AG20443 (cell line): ENCODE data around the gene PLEKHA3.
"Not testable (repeated sequence)": the region's sequence is repeated elsewhere in the genome, so short reads cannot be mapped to it uniquely, and the experiment has no call there.

Experiments used
- DNase-seq: peaks from one replicate; pipeline ENCODE4 v3.0.0; 2012; ENCODE audit warnings: low spot score, mixed read lengths

Gene PLEKHA3

DNA sequence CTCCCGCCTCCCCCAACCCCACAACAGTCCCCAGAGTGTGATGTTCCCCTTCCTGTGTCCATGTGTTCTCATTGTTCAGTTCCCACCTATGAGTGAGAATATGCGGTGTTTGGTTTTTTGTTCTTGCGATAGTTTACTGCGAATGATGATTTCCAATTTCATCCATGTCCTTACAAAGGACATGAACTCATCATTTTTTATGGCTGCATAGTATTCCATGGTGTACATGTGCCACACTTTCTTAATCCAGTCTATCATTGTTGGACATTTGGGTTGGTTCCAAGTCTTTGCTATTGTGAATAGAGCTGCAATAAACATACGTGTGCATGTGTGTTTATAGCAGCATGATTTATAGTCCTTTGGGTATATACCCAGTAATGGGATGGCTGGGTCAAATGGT, 44.8 kb downstream of the PLEKHA3 start:
- not testable (repeated sequence) for DNase-seq

DNA sequence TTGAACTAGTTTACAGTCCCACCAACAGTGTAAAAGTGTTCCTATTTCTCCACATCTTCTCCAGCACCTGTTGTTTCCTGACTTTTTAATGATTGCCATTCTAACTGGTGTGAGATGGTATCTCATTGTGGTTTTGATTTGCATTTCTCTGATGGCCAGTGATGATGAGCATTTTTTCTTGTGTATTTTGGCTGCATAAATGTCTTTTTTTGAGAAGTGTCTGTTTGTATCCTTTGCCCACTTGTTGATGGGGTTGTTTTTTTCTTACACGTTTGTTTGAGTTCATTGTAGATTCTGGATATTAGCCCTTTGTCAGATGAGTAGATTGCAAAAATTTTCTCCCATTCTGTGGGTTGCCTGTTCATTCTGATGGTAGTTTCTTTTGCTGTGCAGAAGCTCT, 45.2 kb downstream of the PLEKHA3 start:
- not testable (repeated sequence) for DNase-seq

DNA sequence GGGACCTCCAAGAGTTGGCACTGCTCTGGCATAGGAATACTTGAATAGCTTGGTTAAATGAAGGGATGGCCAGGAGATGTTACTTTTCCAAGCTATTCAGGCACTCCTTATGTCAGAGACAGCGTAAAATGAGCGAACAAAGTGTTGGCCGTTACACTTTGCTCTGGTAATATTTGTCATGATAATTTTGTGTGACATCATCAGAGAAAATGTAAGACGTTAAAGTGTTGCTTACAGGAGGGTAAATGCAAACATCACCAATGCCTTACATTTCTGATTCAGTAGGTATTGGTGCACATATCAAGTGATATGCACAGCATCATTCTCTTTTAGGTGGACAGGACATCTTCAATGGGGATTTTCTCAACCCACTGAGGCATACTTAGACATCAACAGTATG, 46.0 kb downstream of the PLEKHA3 start:
- no peak for DNase-seq

DNA sequence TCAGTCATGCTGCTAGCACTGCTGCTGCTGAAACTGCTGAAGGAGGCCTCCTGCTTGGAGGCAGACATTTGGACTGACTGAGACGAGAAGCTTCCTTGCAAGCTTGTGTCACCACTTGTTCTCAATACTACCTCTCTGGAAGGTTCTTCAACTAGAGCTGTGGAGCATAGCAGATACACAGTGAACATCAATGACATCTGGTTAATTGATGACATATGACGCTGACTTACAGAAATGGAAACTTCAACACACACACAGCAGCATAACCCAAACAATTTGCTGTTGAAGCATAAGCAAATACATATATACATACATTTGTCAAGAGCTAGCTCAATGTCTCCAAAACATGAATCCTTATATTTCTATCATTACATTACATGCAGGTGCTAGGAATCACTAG, 47.3 kb downstream of the PLEKHA3 start:
- no peak for DNase-seq

DNA sequence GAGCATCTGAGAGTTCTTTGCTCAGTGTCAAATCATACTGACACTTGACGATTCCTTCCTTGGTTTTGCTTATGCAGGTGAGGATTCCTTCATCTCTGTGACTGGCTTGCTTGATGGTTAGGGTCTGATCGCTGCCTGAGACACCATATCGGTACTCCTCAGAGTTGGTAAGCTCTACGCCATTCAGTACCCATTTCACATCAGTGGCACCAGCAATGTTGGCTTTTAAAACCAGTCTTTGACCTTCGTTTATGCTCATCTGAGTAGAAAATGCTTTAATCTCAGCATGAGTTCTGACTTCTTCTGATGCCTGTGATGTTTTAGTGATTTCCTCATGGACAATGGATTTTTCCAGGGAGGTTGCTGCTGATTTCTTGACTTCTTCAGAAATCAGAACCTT, 48.4 kb downstream of the PLEKHA3 start:
- no peak for DNase-seq

DNA sequence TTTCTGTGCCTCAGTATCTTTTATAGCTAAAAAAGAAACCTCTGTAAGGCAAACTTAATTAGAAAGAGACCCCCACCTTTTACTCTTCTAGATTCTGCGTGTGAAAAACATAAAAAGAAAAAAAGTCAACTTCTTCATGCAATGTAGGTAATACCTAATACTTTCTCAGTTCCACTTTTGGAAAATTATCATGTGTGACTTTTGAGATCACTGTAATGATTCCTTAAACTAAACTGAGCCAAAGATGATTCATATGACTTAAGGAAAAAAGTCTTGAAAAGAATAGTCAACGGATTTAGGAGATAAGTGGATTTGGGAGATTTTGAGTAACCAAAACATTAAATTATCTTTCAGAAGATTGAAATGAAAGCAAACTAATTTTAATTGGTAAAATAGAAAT, 48.9 kb downstream of the PLEKHA3 start:
- no peak for DNase-seq

DNA sequence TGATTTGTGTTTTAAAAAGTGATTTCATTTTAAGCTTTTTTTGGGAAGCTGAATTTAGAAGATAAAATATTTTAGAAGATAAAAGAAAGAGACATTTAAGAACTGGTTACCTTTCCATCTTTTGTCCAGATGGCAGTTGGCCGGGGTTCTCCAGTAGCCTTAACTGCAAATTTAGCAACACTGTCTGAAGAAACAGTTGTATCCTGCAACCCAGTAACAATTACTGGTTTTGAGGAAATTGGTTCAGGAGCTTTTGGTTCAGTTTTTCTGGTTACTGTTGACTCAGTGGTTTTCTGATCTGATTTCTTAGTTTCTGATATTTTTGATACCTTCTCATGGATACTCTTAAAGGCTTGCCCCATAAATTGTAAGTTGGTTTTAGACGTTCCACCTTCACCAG, 49.9 kb downstream of the PLEKHA3 start:
- DNase-seq = no peak

DNA sequence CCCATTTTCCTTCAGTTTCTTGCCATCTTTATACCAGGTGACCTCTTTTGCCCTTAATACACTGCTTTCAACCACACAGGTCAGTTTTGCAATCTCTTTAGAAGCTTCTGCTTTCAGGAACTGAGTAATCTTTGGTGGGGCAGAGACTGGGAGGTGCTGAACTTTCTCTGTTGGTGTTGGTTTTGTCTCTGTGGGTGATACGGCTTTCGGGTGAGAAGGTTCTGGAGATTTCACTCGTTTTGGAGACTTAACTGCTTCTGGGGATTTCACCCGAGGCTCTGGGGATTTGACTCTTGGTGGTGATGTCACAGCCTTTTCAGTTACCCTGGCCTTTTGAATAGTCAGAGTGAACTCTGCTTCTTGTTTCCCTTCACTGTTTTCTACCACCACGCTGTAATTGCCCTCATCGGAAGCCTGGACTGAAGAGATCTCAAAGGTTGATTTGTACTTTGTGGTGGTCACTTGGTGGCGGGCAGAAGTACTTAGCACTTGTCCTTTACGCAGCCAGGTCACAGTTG, 50.4 kb downstream of the PLEKHA3 start:
- no peak for DNase-seq

DNA sequence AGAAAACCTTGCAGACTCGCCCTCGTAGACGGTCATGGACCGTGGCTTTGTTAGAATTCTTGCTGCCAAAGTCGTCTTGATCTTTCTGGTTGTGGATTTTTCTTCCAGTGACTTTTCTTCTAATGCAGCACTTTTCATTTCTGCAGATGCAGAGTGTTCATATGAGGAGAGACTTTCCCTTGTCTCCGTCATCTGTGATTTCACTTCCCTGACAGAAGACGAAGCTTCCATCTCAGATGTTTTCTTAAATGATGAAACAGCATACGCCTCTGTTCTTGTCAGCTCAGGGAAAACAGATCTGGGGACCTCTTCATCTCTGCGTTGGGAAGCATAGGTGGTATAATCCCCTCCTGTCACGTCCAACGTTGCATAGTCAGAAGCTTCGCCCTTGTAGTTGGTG, 50.9 kb downstream of the PLEKHA3 start:
- no peak for DNase-seq

DNA sequence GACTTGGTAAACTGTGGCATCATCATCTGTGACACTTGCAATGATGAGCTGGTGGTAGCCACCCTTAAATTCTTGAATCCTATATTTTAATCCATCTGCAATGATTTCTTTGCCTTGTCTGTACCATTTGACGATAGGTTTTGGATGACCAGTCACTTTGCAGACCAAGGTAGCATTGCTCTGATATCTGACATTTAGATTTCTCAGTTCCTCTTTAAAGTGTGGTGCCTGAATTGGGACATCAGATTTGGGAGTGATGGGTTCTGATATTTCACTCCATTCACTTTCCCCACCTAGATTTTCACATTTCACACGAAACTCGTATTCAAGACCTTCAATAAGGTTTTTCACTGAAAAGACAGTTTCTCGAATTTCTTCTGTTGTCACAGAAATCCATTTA, 55.8 kb downstream of the PLEKHA3 start:
- no peak for DNase-seq

DNA sequence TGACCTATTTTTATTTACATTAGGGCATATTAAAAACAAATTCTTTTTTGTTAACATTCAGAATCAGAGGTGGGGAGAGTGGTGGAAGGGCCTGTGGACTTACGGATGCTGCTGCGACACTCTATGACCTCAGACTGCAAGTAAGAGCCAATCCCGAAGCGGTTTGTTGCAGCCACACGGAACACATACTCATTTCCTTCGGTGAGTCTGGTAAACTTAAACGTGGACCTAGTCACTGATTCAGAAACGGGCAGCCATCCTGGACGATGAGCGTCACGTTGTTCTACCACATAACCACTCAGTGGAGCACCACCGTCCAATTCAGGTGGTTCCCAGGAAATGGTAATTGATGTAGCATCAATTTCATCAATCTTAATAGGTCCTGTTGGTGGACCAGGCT, 61.9 kb downstream of the PLEKHA3 start:
- DNase-seq = no peak

DNA sequence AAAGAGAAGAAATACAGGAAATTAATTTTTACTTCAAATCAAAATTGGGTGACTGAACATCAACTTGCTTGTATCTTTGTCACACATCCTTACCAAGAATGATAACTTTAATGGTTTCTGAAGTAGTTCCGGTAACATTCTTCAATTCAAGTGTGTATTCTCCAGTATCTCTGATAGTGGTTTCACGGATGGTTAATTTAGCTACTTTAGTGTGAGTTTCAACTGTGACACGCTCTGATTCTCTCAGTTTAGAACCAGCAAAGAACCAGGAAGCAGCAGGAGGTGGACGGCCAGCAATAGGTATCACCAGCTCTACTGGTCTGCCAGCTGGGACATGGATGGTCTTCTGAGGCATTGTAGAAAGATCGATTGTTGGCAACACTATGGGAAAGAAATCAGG, 62.3 kb downstream of the PLEKHA3 start:
- DNase-seq = no peak

DNA sequence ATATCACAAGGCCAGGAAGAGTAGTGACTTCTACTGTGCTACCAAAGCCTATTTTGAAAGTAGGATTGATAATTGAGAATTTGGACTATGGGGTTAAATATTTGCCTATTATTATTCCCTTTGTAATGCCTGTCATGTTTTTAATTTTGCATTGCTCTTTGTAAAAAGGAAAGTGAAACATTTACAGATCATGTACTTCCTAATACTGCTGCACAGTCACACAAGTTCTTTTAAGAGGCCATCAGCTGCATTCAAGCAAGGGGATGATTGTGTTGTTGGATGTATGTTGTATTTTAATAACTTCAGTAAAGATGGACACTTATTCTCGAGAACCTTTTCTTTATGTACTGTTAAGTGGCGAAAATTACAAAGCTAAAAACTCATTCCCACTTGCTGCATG, 70.1 kb downstream of the PLEKHA3 start:
- DNase-seq = no peak

DNA sequence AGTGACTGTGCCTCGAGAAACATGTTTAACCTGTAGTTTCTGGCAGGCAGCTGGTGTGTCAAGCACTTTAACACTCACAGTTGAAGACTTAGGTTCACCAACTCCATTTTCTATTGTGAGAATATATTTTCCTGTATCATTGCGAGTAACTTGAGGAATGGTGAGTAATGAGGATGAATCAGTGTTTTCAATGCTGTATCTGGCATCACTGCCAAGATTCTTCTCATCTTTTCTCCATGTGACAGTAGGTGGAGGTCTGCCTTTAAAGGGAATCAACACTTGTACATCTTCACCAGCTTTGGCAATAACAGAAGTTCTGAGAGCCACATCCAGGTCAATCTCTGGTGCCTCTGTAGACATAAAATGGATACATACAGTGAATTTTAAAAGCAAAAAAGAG, 72.8 kb downstream of the PLEKHA3 start:
- peak; percentile 79 for DNase-seq
